HG03045 (cell line): Measurements from ENCODE around the gene ZNF664.

Experiments
- ATAC-seq: cut with Tn5 transposase; IDR thresholded peaks from one replicate; pipeline ENCODE4 v1.9.1; 2021; ENCODE audit warnings: mild to moderate bottlenecking, moderate library complexity; ENCODE audit not compliant: unreplicated experiment

Gene ZNF664

GRCh38 chr12:124006846-124007713 lies 34.1 kb downstream of the ZNF664 start:
- no peak for ATAC-seq

GRCh38 chr12:124007826-124008570 lies 35.0 kb downstream of the ZNF664 start:
- ATAC-seq = no peak

- no peak for ATAC-seq
These were observed 35.6 kb downstream of the ZNF664 start for GRCh38 chr12:124008595-124008994.

- no peak for ATAC-seq
These were observed 36.8 kb downstream of the ZNF664 start for GRCh38 chr12:124009781-124010180.

- ATAC-seq = no peak
These were observed 37.7 kb downstream of the ZNF664 start for GRCh38 chr12:124010687-124011086.

GRCh38 chr12:124011435-124012115 lies 38.6 kb downstream of the ZNF664 start:
- no peak for ATAC-seq

GRCh38 chr12:124013073-124013472 lies 40.1 kb downstream of the ZNF664 start:
- no peak for ATAC-seq

- no peak for ATAC-seq
These were observed 42.8 kb downstream of the ZNF664 start for GRCh38 chr12:124015494-124016461.

- ATAC-seq = no peak
These were observed 44.0 kb downstream of the ZNF664 start for GRCh38 chr12:124017064-124017463.

GRCh38 chr12:124018539-124018938 lies 45.5 kb downstream of the ZNF664 start:
- no peak for ATAC-seq

- ATAC-seq = no peak
These were observed 46.1 kb downstream of the ZNF664 start for GRCh38 chr12:124019115-124019514.

GRCh38 chr12:124020514-124020949 lies 47.5 kb downstream of the ZNF664 start:
- no peak for ATAC-seq

GRCh38 chr12:124021007-124021406 lies 48.0 kb downstream of the ZNF664 start:
- no peak for ATAC-seq

- ATAC-seq = no peak
These were observed 49.1 kb downstream of the ZNF664 start for GRCh38 chr12:124022161-124022560.

GRCh38 chr12:124024263-124024678 lies 51.3 kb downstream of the ZNF664 start:
- no peak for ATAC-seq

GRCh38 chr12:124024776-124025175 lies 51.8 kb downstream of the ZNF664 start:
- no peak for ATAC-seq

- ATAC-seq = no peak
These were observed 52.6 kb downstream of the ZNF664 start for GRCh38 chr12:124025661-124026060.

GRCh38 chr12:124026755-124027745 lies 54.0 kb downstream of the ZNF664 start:
- ATAC-seq = no peak
